Chondrocyte (in vitro differentiated cells): ENCODE measurements around the gene MCM3. TPM values are rescaled to one million over a fixed set of nuclear protein-coding genes. Genes with fewer than 3 reads are reported as not detected.

ENCODE experiments used
- DNase-seq: peaks from one replicate; pipeline ENCODE4 v3.0.0; 2021; ENCODE audit warnings: mixed read lengths, low spot score
- H3K27ac Mint-ChIP-seq: one replicate; pipeline ENCODE4 v1.8.0; 2021; ENCODE audit warnings: mild to moderate bottlenecking, moderate library complexity, mixed read lengths; ENCODE audit not compliant: unreplicated experiment
- H3K27me3 Mint-ChIP-seq: 2 replicates; pipeline ENCODE4 v1.8.0; 2021; ENCODE audit warnings: low read depth, mixed read lengths
- H3K36me3 Mint-ChIP-seq: 2 replicates; pipeline ENCODE4 v1.8.0; 2021; ENCODE audit warnings: low read depth, mixed read lengths
- H3K4me1 Mint-ChIP-seq: 2 replicates; pipeline ENCODE4 v1.8.0; 2021; ENCODE audit warnings: low read depth, mild to moderate bottlenecking, mixed read lengths
- H3K4me3 Mint-ChIP-seq: one replicate; pipeline ENCODE4 v1.8.0; 2021; ENCODE audit warnings: mild to moderate bottlenecking, moderate library complexity, mixed read lengths; ENCODE audit not compliant: unreplicated experiment
- H3K9me3 Mint-ChIP-seq: 2 replicates; pipeline ENCODE4 v1.8.0; 2021; ENCODE audit warnings: low read depth, mixed read lengths
- CTCF ChIP-seq: fragments of 200-600 bp; sonication (generic); IDR thresholded peaks from 2 replicates; pipeline ENCODE4 v1.5.0; 2021; ENCODE audit warnings: antibody characterized with exemption, mild to moderate bottlenecking, moderate library complexity
- total RNA-seq: library from RNA; stranded (reverse); gene quantifications from 3 replicates; pipeline ENCODE4 v1.2.1, GENCODE V29; 2021

MCM3 gene
- total RNA-seq, 1 donor from 2014 or later = 23.0 TPM

GRCh38 chr6:52317841-52318581, 33.5 kb upstream of the MCM3 start:
- Mint-ChIP-seq H3K9me3 (no peaks in the 10 kb centered on the region), H3K4me1 (peaks cover 5% of the 10 kb centered on the region), H3K36me3 (no peaks in the 10 kb centered on the region), H3K4me3 (no peak overlapping the region), H3K27ac (no peak overlapping the region), H3K27me3 (no peaks in the 10 kb centered on the region)
- no peak for TF ChIP-seq CTCF
- no peak for DNase-seq

GRCh38 chr6:52317211-52317610, 32.7 kb upstream of the MCM3 start:
- Mint-ChIP-seq H3K9me3 (no peaks in the 10 kb centered on the region), H3K4me1 (peaks cover 5% of the 10 kb centered on the region), H3K27me3 (no peaks in the 10 kb centered on the region), H3K36me3 (no peaks in the 10 kb centered on the region), H3K4me3 (no peak overlapping the region), H3K27ac (no peak overlapping the region)
- no peak for DNase-seq
- no peak for TF ChIP-seq CTCF

DNA sequence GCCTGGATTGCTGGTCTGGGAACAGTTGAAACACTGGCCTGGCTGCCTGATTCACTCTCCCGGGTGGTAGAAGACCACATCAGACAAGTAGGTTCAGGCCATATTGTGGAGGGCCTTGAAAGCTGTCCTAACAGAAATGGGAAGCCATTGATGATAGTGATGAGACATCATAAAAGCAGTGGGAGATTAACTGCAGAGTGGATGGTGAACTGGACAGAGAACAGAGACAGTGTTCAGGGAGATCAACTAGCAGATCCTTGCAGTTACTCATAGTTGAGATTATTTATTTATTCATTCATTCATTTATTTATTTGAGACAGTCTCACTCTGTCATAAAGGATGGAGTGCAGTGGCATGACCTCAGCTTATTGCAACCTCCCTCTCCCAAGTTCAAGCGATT, 30.2 kb upstream of the MCM3 start:
- Mint-ChIP-seq H3K27ac (no peak overlapping the region), H3K9me3 (no peaks in the 10 kb centered on the region), H3K36me3 (no peaks in the 10 kb centered on the region), H3K4me3 (no peak overlapping the region), H3K4me1 (peaks cover 5% of the 10 kb centered on the region), H3K27me3 (no peaks in the 10 kb centered on the region)
- no peak for DNase-seq
- no peak for TF ChIP-seq CTCF

DNA sequence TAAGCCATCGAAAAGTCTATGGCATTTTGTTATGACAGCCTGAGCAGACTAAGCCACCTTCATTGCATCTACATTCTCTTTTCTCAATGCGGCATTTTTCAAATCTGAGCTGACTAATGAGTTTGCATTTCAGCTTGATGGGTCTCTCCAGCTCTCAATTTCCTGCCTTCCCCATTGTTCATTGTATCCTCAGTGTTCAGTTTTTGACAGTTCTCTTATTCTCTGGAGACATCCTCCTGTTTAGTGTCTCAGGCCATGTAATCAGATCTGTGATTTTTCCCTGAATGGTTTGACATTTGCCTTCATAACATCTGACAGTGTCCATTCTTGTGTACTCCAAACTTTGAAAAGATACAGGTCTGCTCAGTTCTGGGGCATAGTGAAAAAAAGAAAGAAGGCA, 27.9 kb upstream of the MCM3 start:
- DNase-seq = no peak
- Mint-ChIP-seq H3K27me3 (no peaks in the 10 kb centered on the region), H3K9me3 (no peaks in the 10 kb centered on the region), H3K27ac (no peak overlapping the region), H3K36me3 (no peaks in the 10 kb centered on the region), H3K4me1 (no peaks in the 10 kb centered on the region), H3K4me3 (no peak overlapping the region)
- no peak for TF ChIP-seq CTCF

DNA sequence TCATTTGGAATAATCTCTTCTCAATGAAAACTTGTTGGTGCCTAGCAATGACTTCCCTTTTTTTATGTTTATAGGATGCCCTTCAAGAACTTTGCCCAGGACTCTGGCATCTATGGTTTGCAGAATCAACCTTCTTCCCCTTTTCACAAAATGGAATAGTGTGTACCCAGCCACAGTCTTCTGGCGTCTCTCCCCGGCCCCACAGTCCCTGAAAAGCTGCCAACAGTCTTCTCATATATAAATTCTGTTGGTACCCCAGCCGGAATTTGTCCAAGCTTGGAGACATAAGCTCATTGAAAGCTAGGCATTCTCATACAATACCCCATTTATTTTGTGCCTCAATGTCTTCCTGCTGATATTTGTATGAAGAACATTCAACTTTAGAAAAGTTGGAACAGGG, 26.4 kb upstream of the MCM3 start:
- Mint-ChIP-seq H3K4me3 (no peak overlapping the region), H3K9me3 (no peaks in the 10 kb centered on the region), H3K36me3 (no peaks in the 10 kb centered on the region), H3K4me1 (no peaks in the 10 kb centered on the region), H3K27me3 (no peaks in the 10 kb centered on the region), H3K27ac (no peak overlapping the region)
- TF ChIP-seq CTCF = no peak
- DNase-seq = no peak
